HepG2 (cell line): Measurements from ENCODE around the gene PCNX4. TPM values are rescaled to one million over a fixed set of nuclear protein-coding genes. Genes with fewer than 3 reads are reported as not detected.

Source experiments
- ATAC-seq: fragments of 200-7000 bp; cut with Tn5 transposase; 3 replicates; pipeline ENCODE4 v1.9.1; 2020; ENCODE audit warnings: mild to moderate bottlenecking, moderate library complexity
- BruUV-seq: library from RNA; stranded (reverse); fragments of 400-500 nt; replicated peaks from 2 replicates; lab custom pipeline; 2021; lab: Mats Ljungman, UMichigan
- CTCF ChIA-PET: fragments of 300-600 bp; formaldehyde crosslinking; extraction: SDS; loops from one replicate; lab custom pipeline; 2021; ENCODE audit warnings: low total read pairs, inconsistent platforms, low intra/inter-chr PET ratio; lab: Yijun Ruan, JAX
- POLR2A ChIA-PET: fragments of 350-600 bp; sonication (Branson Sonifier 250); formaldehyde crosslinking; loops from one replicate; lab custom pipeline; 2020; ENCODE audit warnings: antibody characterized with exemption, inconsistent platforms; lab: Yijun Ruan, JAX
- DNase-seq: peaks from one replicate; pipeline ENCODE4 v3.0.0-alpha.2; 2015; ENCODE audit warnings: low spot score
- FAIRE-seq: peaks from 3 replicates; lab custom pipeline; 2011; peaks lifted over from hg19 to GRCh38; lab: Jason Lieb, UNC
- H2AFZ ChIP-seq: one replicate; pipeline ENCODE4 v1.6.1; 2011; ENCODE audit warnings: low read length, inconsistent platforms
- H3K27ac ChIP-seq: fragments of 300-600 bp; 3 replicates; pipeline ENCODE4 v1.8.0; 2011; ENCODE audit warnings: mixed run types, mild to moderate bottlenecking, mixed read lengths, low read length, inconsistent platforms; ENCODE audit not compliant: insufficient read depth; ENCODE audit errors: extremely low read length
- H3K27me3 ChIP-seq, 2 experiments: fragments of 200-600 bp in 1 of 2; 2 replicates in 1 of 2; 3 replicates in 1 of 2; pipeline versions ENCODE4 v1.6.0 to v1.8.0; 2011; ENCODE audit warnings: low read length in 2 of 2, mild to moderate bottlenecking in 2 of 2, moderate library complexity in 2 of 2, inconsistent platforms in 1 of 2; ENCODE audit not compliant: insufficient read depth in 2 of 2, control insufficient read depth in 1 of 2
- H3K36me3 ChIP-seq, 2 experiments: fragments of 200-600 bp in 1 of 2; replicated peaks in 1 of 2; 2 replicates in 1 of 2; 3 replicates in 1 of 2; pipeline versions ENCODE4 v1.5.1 to v1.8.0; 2011; ENCODE audit warnings: low read length in 2 of 2, inconsistent platforms in 1 of 2; ENCODE audit not compliant: insufficient read depth in 2 of 2, control insufficient read depth in 1 of 2
- H3K4me1 ChIP-seq: 2 replicates; pipeline ENCODE4 v1.5.1; 2012; ENCODE audit warnings: low read length, inconsistent platforms; ENCODE audit not compliant: insufficient read depth
- H3K4me2 ChIP-seq: 2 replicates; pipeline ENCODE4 v1.6.0; 2011; ENCODE audit warnings: low read depth, low read length, inconsistent platforms
- H3K4me3 ChIP-seq, 3 experiments: fragments of 200-600 bp in 1 of 3; sonication (generic), shearing (Covaris generic) in 1 of 3; replicated peaks in 1 of 3; 2 replicates each; pipeline ENCODE4 v1.5.1; 2011 to 2016; ENCODE audit warnings: low read length in 3 of 3, inconsistent platforms in 2 of 3, low read depth in 2 of 3, mild to moderate bottlenecking in 2 of 3, control low read depth in 1 of 3, mixed read lengths in 1 of 3; ENCODE audit not compliant: insufficient read depth in 1 of 3
- H3K79me2 ChIP-seq: one replicate; pipeline ENCODE4 v1.6.1; 2011; ENCODE audit warnings: low read length, inconsistent platforms; ENCODE audit not compliant: insufficient read depth
- H3K9ac ChIP-seq: 2 replicates; pipeline ENCODE4 v1.6.0; 2011; ENCODE audit warnings: mild to moderate bottlenecking, low read depth, low read length, inconsistent platforms; ENCODE audit not compliant: insufficient read depth
- H3K9me3 ChIP-seq: 2 replicates; pipeline ENCODE4 v1.5.1; 2012; ENCODE audit warnings: mild to moderate bottlenecking, low read length
- H4K20me1 ChIP-seq: 2 replicates; pipeline ENCODE4 v1.6.0; 2011; ENCODE audit warnings: inconsistent platforms, mild to moderate bottlenecking, low read length, moderate library complexity; ENCODE audit not compliant: insufficient read depth
- BORCS8-MEF2B ChIP-seq: sonication (generic); formaldehyde crosslinking; IDR thresholded peaks from 2 replicates; pipeline ENCODE4 v1.8.0; 2022; ENCODE audit warnings: mild to moderate bottlenecking, missing genetic modification reagents
- ESRRA ChIP-seq: sonication (generic); formaldehyde crosslinking; IDR thresholded peaks from 2 replicates; pipeline ENCODE4 v1.5.1; 2020; ENCODE audit warnings: mild to moderate bottlenecking, low read depth, missing genetic modification reagents
- GATAD1 ChIP-seq: IDR thresholded peaks from 2 replicates; pipeline ENCODE4 v1.6.1; 2016; ENCODE audit warnings: missing genetic modification reagents, missing compliant biosample characterization
- HMGA1 ChIP-seq: sonication (generic); formaldehyde crosslinking; conservative IDR thresholded peaks from 2 replicates; pipeline ENCODE4 v1.4.0; 2020; ENCODE audit warnings: missing genetic modification reagents
- KLF15 ChIP-seq: sonication (generic); formaldehyde crosslinking; IDR thresholded peaks from 2 replicates; pipeline ENCODE4 v1.8.1; 2023; ENCODE audit warnings: borderline replicate concordance, mild to moderate bottlenecking, inconsistent platforms, missing genetic modification reagents, mixed read lengths
- KMT2B ChIP-seq: IDR thresholded peaks from 2 replicates; pipeline ENCODE4 v1.6.1; 2016; ENCODE audit warnings: missing genetic modification reagents, missing compliant biosample characterization
- LCORL ChIP-seq, 2 experiments: fragments of 450-650 bp in 1 of 2; sonication (generic) in 1 of 2; formaldehyde crosslinking in 1 of 2; IDR thresholded peaks; 2 replicates each; pipeline versions ENCODE4 v1.5.0 to v1.6.1; 2017 to 2020; ENCODE audit warnings: antibody characterized with exemption in 1 of 2, missing genetic modification reagents in 1 of 2
- PAWR ChIP-seq: sonication (generic); formaldehyde crosslinking; IDR thresholded peaks from 2 replicates; pipeline ENCODE4 v1.4.0; 2020; ENCODE audit warnings: missing genetic modification reagents, mild to moderate bottlenecking, borderline replicate concordance
- TARDBP ChIP-seq: sonication (generic); formaldehyde crosslinking; IDR thresholded peaks from 2 replicates; pipeline ENCODE4 v1.8.0; 2022; ENCODE audit warnings: mild to moderate bottlenecking, missing genetic modification reagents
- ZNF101 ChIP-seq: sonication (generic); formaldehyde crosslinking; IDR thresholded peaks from 2 replicates; pipeline ENCODE4 v1.4.0; 2020; ENCODE audit warnings: mild to moderate bottlenecking, low read depth, missing genetic modification reagents, borderline replicate concordance
- ZNF296 ChIP-seq: sonication (generic); formaldehyde crosslinking; conservative IDR thresholded peaks from 2 replicates; pipeline ENCODE4 v1.5.0; 2020; ENCODE audit warnings: mild to moderate bottlenecking, missing genetic modification reagents
- ZNF350 ChIP-seq: sonication (generic); formaldehyde crosslinking; IDR thresholded peaks from 2 replicates; pipeline ENCODE4 v1.4.0; 2020; ENCODE audit warnings: mild to moderate bottlenecking, low read depth, missing genetic modification reagents, borderline replicate concordance
- ZNF451 ChIP-seq: sonication (generic); formaldehyde crosslinking; IDR thresholded peaks from 2 replicates; pipeline ENCODE4 v1.5.0; 2020; ENCODE audit warnings: mild to moderate bottlenecking, missing genetic modification reagents
- ZNF550 ChIP-seq: sonication (generic); formaldehyde crosslinking; IDR thresholded peaks from 2 replicates; pipeline ENCODE4 v1.4.0; 2020; ENCODE audit warnings: mild to moderate bottlenecking, missing genetic modification reagents, borderline replicate concordance
- ZNF660 ChIP-seq: sonication (generic); formaldehyde crosslinking; IDR thresholded peaks from 2 replicates; pipeline ENCODE4 v1.5.1; 2020; ENCODE audit warnings: mild to moderate bottlenecking, low read depth, missing genetic modification reagents, borderline replicate concordance
- ZSCAN9 ChIP-seq: IDR thresholded peaks from 2 replicates; pipeline ENCODE4 v1.6.1; 2016; ENCODE audit warnings: borderline replicate concordance
- in situ Hi-C: cut with HindIII; loops from 2 replicates; pipeline ENCODE4 v1.10.0; 2017; ENCODE audit warnings: low pct_unique_long_range_greater_than_20kb; ENCODE audit not compliant: extremely low pct_ligation_motif_present
- intact Hi-C: fragments of 100-400 bp; cut with micrococcal nuclease; formaldehyde crosslinking; loops from one replicate; pipeline ENCODE4 v1.10.0; 2022; ENCODE audit not compliant: unreplicated experiment
- polyA plus RNA-seq, 8 experiments: library from polyadenylated mRNA; depleted of rRNA in 3 of 8; stranded (reverse) in 7 of 8; unstranded in 1 of 8; fragments of >200 nt; fragmentation: Illumina TruSeq in 4 of 8; extraction: Trizol in 4 of 8; gene quantifications; 2 replicates each; pipeline versions ENCODE4 v1.2.1 to v1.2.3, GENCODE V29; 2011 to 2016; ENCODE audit warnings: low read depth in 4 of 8, missing spikeins in 1 of 8, mixed read lengths in 1 of 8; ENCODE audit not compliant: insufficient read depth in 1 of 8
- total RNA-seq, 5 experiments: library from RNA; depleted of rRNA; stranded (reverse); fragments of >200 nt; fragmentation: Illumina TruSeq; extraction: Trizol; gene quantifications; 2 replicates each; pipeline ENCODE4 v1.2.3, GENCODE V29; 2016; ENCODE audit warnings: low read depth in 1 of 5

PCNX4 gene
- total and polyA plus RNA-seq, 2 of the 13 experiments (the other 11 are each of a cell fraction or from before 2014, with no cell fraction given): 28.6 to 43.0 TPM

GRCh38 chr14:60067882-60068281, 23.8 kb upstream of the PCNX4 start (continued):
- TF ChIP-seq ZSCAN9 (CRISPR knock-in tag): no peak
- TF ChIP-seq KLF15 (CRISPR knock-in tag): no peak
- TF ChIP-seq PAWR (CRISPR knock-in tag): no peak
- TF ChIP-seq BORCS8-MEF2B (CRISPR knock-in tag): no peak
- no peak for TF ChIP-seq GATAD1 (CRISPR knock-in tag)
- TF ChIP-seq ZNF550: no peak
- no peak for TF ChIP-seq ZNF350 (CRISPR knock-in tag)
- TF ChIP-seq TARDBP (CRISPR knock-in tag): no peak

GRCh38 chr14:60079723-60080122, 12.0 kb upstream of the PCNX4 start:
- BruUV-seq: no TSS peak
- Histone ChIP-seq H4K20me1 (no peaks in the 10 kb centered on the region), H2AFZ (no peak overlapping the region), H3K9me3 (no peaks in the 10 kb centered on the region), H3K27ac (no peak overlapping the region), H3K4me2 (no peak overlapping the region), H3K9ac (no peak overlapping the region), H3K36me3 (no peaks in the 10 kb centered on the region), H3K4me3 (no peak overlapping the region), H3K27me3 (no peaks in the 10 kb centered on the region), H3K4me1 (no peaks in the 10 kb centered on the region), H3K79me2 (no peaks in the 10 kb centered on the region)
- DNase-seq (no peak), FAIRE-seq (no peak), ATAC-seq (no peak)
- in situ Hi-C loops (no loop called here), intact Hi-C loops (no loop called here)
- ChIA-PET CTCF (no interaction called here), POLR2A (interaction anchor here (0.6 kb wide), 1 partner anchor 169 kb away, joined by 3 read pairs; the partner anchor contains the start of gene PPM1A)
- no peak for TF ChIP-seq ESRRA (CRISPR knock-in tag)
- TF ChIP-seq LCORL (IDR thresholded peaks at IDR 0.05): no peak
- no peak for TF ChIP-seq LCORL (CRISPR knock-in tag; IDR thresholded peaks at IDR 0.05)
- no peak for TF ChIP-seq ZNF660 (CRISPR knock-in tag)
- no peak for TF ChIP-seq HMGA1 (CRISPR knock-in tag)
- no peak for TF ChIP-seq ZNF101 (CRISPR knock-in tag)
- TF ChIP-seq ZNF296 (CRISPR knock-in tag): no peak
- no peak for TF ChIP-seq KMT2B (CRISPR knock-in tag)
- no peak for TF ChIP-seq ZNF451 (CRISPR knock-in tag)
